ENCODE data around the gene AGXT.

The AGXT gene

DNA sequence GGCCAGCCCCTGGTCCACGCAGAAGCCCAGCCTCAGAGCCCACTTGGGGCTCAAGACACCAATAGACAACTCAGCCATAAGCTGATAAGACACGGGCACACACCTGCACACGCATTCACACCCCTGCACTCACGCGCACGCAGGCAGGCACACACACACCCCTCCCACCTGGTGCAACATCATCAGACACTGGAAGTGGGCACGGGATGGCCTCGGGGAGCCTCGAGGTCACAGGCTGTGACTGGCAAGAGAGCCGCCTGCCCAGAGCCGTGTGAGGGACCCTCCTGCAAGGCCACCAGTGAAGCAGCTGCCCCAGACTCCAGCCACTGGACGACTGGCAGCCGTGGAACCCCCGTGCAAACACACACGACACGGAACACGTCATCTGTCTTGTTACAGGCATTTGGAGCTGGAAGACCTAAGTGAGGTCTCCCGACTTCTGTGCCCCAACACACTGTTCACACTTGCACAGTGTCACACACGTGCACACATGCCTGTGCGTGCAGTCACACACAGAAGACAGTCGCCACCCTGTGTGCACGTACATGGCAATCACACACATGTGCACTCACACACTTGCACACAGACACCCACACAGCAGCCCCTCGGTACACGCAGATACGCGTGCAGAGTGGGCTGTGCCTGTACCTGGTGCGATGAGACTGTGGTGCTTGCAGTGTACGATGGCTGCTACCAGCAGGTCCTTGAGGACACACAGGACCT lies 26.4 kb downstream of the AGXT start:
- Histone ChIP-seq H4K20me1 (ENCODE audit: insufficient read depth, low read length) (no peaks in the 10 kb centered on the region), H3F3A (ENCODE audit: insufficient read depth, low read length) (no peaks in the 10 kb centered on the region), H3K36me3 (ENCODE audit: insufficient read depth, low read length) (no peaks in the 10 kb centered on the region), H3K9me2 (ENCODE audit: low read depth, low read length) (no peaks in the 10 kb centered on the region), H3K79me2 (ENCODE audit: insufficient read depth, low read length) (no peaks in the 10 kb centered on the region), H3K27ac (ENCODE audit: low read depth, low read length, poor library complexity, severe bottlenecking) (no peak overlapping the region), H3K4me1 (ENCODE audit: insufficient read depth, low read length, severe bottlenecking) (no peaks in the 10 kb centered on the region), H3K4me2 (ENCODE audit: low read length) (no peak overlapping the region), H3K9ac (ENCODE audit: low read length) (no peak overlapping the region), H3K4me3 (ENCODE audit: low read depth, low read length, poor library complexity, severe bottlenecking) (no peak overlapping the region), H3K27me3 (ENCODE audit: insufficient read depth, low read length) (no peaks in the 10 kb centered on the region), H2AFZ (ENCODE audit: low read length) (no peak overlapping the region), H3K9me3 (ENCODE audit: low read length) (no peaks in the 10 kb centered on the region)
- TF ChIP-seq EZH2 (IDR thresholded peaks at IDR 0.05; ENCODE audit: borderline replicate concordance, low read length) = no peak
- TF ChIP-seq, protein P1, sequence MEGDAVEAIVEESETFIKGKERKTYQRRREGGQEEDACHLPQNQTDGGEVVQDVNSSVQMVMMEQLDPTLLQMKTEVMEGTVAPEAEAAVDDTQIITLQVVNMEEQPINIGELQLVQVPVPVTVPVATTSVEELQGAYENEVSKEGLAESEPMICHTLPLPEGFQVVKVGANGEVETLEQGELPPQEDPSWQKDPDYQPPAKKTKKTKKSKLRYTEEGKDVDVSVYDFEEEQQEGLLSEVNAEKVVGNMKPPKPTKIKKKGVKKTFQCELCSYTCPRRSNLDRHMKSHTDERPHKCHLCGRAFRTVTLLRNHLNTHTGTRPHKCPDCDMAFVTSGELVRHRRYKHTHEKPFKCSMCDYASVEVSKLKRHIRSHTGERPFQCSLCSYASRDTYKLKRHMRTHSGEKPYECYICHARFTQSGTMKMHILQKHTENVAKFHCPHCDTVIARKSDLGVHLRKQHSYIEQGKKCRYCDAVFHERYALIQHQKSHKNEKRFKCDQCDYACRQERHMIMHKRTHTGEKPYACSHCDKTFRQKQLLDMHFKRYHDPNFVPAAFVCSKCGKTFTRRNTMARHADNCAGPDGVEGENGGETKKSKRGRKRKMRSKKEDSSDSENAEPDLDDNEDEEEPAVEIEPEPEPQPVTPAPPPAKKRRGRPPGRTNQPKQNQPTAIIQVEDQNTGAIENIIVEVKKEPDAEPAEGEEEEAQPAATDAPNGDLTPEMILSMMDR (IDR thresholded peaks at IDR 0.05; ENCODE audit: low read length) = no peak

DNA sequence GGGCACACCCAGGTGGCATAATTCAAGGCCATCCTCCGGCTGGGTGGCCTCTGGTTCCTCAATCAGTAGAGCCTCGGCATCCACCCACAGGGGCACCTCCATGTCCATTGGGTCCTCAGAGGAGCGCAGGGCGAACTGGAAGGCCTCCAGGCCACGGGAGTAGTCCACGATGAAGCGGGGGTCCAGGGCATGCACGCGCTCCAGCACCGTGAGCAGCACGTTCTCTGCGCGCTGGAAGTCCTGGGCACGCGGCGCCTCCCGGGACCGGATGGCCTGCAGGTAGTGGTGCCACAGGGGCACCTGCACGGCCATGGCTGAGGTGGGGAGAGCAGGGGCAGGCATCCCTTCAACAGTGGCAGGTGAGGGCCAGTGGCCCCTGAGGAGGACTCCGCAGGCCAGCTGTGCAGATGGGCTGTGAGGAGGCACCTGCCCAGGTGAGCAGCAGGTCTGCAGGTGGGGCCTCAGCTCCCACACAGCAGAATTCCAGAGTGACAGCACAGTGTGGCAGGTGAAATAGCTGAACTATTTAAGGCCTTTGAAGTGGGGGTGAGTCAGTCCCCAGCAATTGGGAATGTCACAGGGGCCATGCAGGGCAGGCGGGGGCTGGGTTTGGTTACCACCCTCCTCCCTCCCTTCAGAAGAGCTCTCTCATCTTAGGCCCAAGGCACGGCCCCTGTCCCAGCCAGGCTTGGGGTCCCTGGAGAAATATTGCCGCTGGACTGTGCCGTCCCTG lies 27.2 kb downstream of the AGXT start, which contains the start of gene MAB21L4:
TSS of gene MAB21L4 (minus strand) at position 501 of the 733 bp plus-strand sequence. CDS start at position 342, 159 bp downstream.
- Histone ChIP-seq H4K20me1 (ENCODE audit: insufficient read depth, low read length) (no peaks in the 10 kb centered on the region), H3K79me2 (ENCODE audit: insufficient read depth, low read length) (no peaks in the 10 kb centered on the region), H3F3A (ENCODE audit: insufficient read depth, low read length) (no peaks in the 10 kb centered on the region), H3K9me3 (ENCODE audit: low read length) (no peaks in the 10 kb centered on the region), H2AFZ (ENCODE audit: low read length) (no peak within 1 kb of the TSS), H3K4me1 (ENCODE audit: insufficient read depth, low read length, severe bottlenecking) (no peaks in the 10 kb centered on the region), H3K4me2 (ENCODE audit: low read length) (no peak within 1 kb of the TSS), H3K27me3 (ENCODE audit: insufficient read depth, low read length) (no peaks in the 10 kb centered on the region), H3K9ac (ENCODE audit: low read length) (no peak within 1 kb of the TSS), H3K27ac (ENCODE audit: low read depth, low read length, poor library complexity, severe bottlenecking) (no peak within 1 kb of the TSS), H3K36me3 (ENCODE audit: insufficient read depth, low read length) (no peaks in the 10 kb centered on the region), H3K9me2 (ENCODE audit: low read depth, low read length) (no peaks in the 10 kb centered on the region), H3K4me3 (ENCODE audit: low read depth, low read length, poor library complexity, severe bottlenecking) (no peak within 1 kb of the TSS)
- no peak for TF ChIP-seq EZH2 (IDR thresholded peaks at IDR 0.05; ENCODE audit: borderline replicate concordance, low read length)
- TF ChIP-seq, protein P1 (IDR thresholded peaks at IDR 0.05; ENCODE audit: low read length) = no peak

DNA sequence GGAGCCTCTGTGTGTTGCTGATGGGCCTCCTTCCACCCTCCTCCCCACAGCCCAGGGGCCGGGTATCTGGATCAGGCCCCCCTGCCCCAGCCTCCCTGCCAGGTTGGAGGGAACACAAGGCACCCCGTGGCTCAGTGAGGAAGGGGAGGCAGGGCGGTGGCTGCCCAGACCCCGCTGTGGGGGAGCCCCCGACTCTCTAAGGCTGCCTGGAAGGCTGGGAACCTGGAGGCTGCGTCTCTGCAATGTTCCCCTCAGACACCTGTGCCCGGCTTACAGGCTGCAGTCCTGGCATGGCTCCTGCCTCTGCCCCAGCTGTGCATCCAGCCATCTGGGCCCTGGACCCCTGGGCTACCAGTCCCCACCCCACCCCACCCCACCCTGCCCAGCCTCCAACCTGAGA lies 27.8 kb downstream of the AGXT start:
- Histone ChIP-seq H3K9ac (ENCODE audit: low read length) (no peak overlapping the region), H3K4me2 (ENCODE audit: low read length) (no peak overlapping the region)
- TF ChIP-seq EZH2 (IDR thresholded peaks at IDR 0.05; ENCODE audit: borderline replicate concordance, low read length) = no peak
- TF ChIP-seq, protein P1 (IDR thresholded peaks at IDR 0.05; ENCODE audit: low read length) = no peak

More for the DNA sequence above, 27.8 kb downstream of the AGXT start:
- no peaks in the 10 kb centered on the region for H3F3A ChIP-seq (ENCODE audit: insufficient read depth, low read length)
- H3K4me3 ChIP-seq (ENCODE audit: low read depth, low read length, poor library complexity, severe bottlenecking) = no peak overlapping the region
- H3K27ac ChIP-seq (ENCODE audit: low read depth, low read length, poor library complexity, severe bottlenecking) = no peak overlapping the region
- no peaks in the 10 kb centered on the region for H3K9me3 ChIP-seq (ENCODE audit: low read length)
- no peaks in the 10 kb centered on the region for H3K4me1 ChIP-seq (ENCODE audit: insufficient read depth, low read length, severe bottlenecking)
- H4K20me1 ChIP-seq (ENCODE audit: insufficient read depth, low read length) = no peaks in the 10 kb centered on the region
- no peak overlapping the region for H2AFZ ChIP-seq (ENCODE audit: low read length)
- no peaks in the 10 kb centered on the region for H3K79me2 ChIP-seq (ENCODE audit: insufficient read depth, low read length)
- H3K9me2 ChIP-seq (ENCODE audit: low read depth, low read length) = no peaks in the 10 kb centered on the region
- H3K27me3 ChIP-seq (ENCODE audit: insufficient read depth, low read length) = no peaks in the 10 kb centered on the region
- no peaks in the 10 kb centered on the region for H3K36me3 ChIP-seq (ENCODE audit: insufficient read depth, low read length)

Measured in OCI-LY1 (cell line).